Measurements from ENCODE around the gene ABCC4. TPM values are rescaled to one million over a fixed set of nuclear protein-coding genes. Genes with fewer than 3 reads are reported as not detected.

ABCC4 gene
- 1 to 10 TPM in 1 of 2 donors, under 1 TPM in 1; 0.55 to 1.4 TPM for polyA plus RNA-seq

GRCh38 chr13:95301183-95301967, at the start of gene ABCC4:
Gene ABCC4, minus strand, starts transcription at chr13:95301451. Its CDS starts 137 bp downstream, at chr13:95301314.
- Histone ChIP-seq H3K27me3 (ENCODE audit: control insufficient read depth in 1 of 2, insufficient read depth in 2 of 2, low read length in 2 of 2) (no peaks in the 10 kb centered on the region), H3K9me3 (ENCODE audit: control insufficient read depth in 2 of 2, insufficient read depth in 1 of 2, low read depth in 1 of 2, low read length in 1 of 2) (no peaks in the 10 kb centered on the region), H3K27ac (ENCODE audit: low read depth in 2 of 2, low read length in 1 of 2) (peak within 1 kb of the TSS; percentile 52 to 76), H3K36me3 (ENCODE audit: control insufficient read depth in 2 of 2, insufficient read depth in 2 of 2, low read length in 1 of 2) (no peaks in the 10 kb centered on the region), H3K4me3 (ENCODE audit: low read depth in 1 of 2, low read length in 2 of 2) (peak within 1 kb of the TSS; percentile 57 to 81), H3K4me1 (ENCODE audit: control insufficient read depth in 2 of 2, insufficient read depth in 2 of 2, low read length in 1 of 2) (peaks cover 1 to 3% of the 10 kb centered on the region in 2 donors)
- 1% methylated on average over 84 to 98 of the region's 98 CpGs for WGBS, 2 donors

GRCh38 chr13:95349267-95349666, 48.0 kb upstream of the ABCC4 start:
- Histone ChIP-seq H3K9me3 (ENCODE audit: control insufficient read depth in 2 of 2, insufficient read depth in 1 of 2, low read depth in 1 of 2, low read length in 1 of 2) (no peaks in the 10 kb centered on the region), H3K4me3 (ENCODE audit: low read depth in 1 of 2, low read length in 2 of 2) (no peak overlapping the region), H3K36me3 (ENCODE audit: control insufficient read depth in 2 of 2, insufficient read depth in 2 of 2, low read length in 1 of 2) (no peaks in the 10 kb centered on the region), H3K4me1 (ENCODE audit: control insufficient read depth in 2 of 2, insufficient read depth in 2 of 2, low read length in 1 of 2) (no peaks in the 10 kb centered on the region), H3K27me3 (ENCODE audit: control insufficient read depth in 1 of 2, insufficient read depth in 2 of 2, low read length in 2 of 2) (peaks cover 0 to 2% of the 10 kb centered on the region in 2 donors), H3K27ac (ENCODE audit: low read depth in 2 of 2, low read length in 1 of 2) (no peak overlapping the region)
- WGBS, 2 donors = 64 to 77% methylated on average over 4 of the region's 4 CpGs

GRCh38 chr13:95343944-95344343, 42.7 kb upstream of the ABCC4 start:
- Histone ChIP-seq H3K27ac (ENCODE audit: low read depth in 2 of 2, low read length in 1 of 2) (no peak overlapping the region), H3K4me3 (ENCODE audit: low read depth in 1 of 2, low read length in 2 of 2) (no peak overlapping the region), H3K27me3 (ENCODE audit: control insufficient read depth in 1 of 2, insufficient read depth in 2 of 2, low read length in 2 of 2) (no peaks in the 10 kb centered on the region), H3K36me3 (ENCODE audit: control insufficient read depth in 2 of 2, insufficient read depth in 2 of 2, low read length in 1 of 2) (no peaks in the 10 kb centered on the region), H3K4me1 (ENCODE audit: control insufficient read depth in 2 of 2, insufficient read depth in 2 of 2, low read length in 1 of 2) (no peaks in the 10 kb centered on the region), H3K9me3 (ENCODE audit: control insufficient read depth in 2 of 2, insufficient read depth in 1 of 2, low read depth in 1 of 2, low read length in 1 of 2) (no peaks in the 10 kb centered on the region)
- WGBS, 2 donors = 53 to 55% methylated on average over 3 of the region's 3 CpGs

- H3K36me3 ChIP-seq (ENCODE audit: control insufficient read depth in 2 of 2, insufficient read depth in 2 of 2, low read length in 1 of 2) = no peaks in the 10 kb centered on the region
- H3K4me3 ChIP-seq (ENCODE audit: low read depth in 1 of 2, low read length in 2 of 2) = no peak overlapping the region
- H3K27me3 ChIP-seq (ENCODE audit: control insufficient read depth in 1 of 2, insufficient read depth in 2 of 2, low read length in 2 of 2) = no peaks in the 10 kb centered on the region
- H3K9me3 ChIP-seq (ENCODE audit: control insufficient read depth in 2 of 2, insufficient read depth in 1 of 2, low read depth in 1 of 2, low read length in 1 of 2) = no peaks in the 10 kb centered on the region
- no peaks in the 10 kb centered on the region for H3K4me1 ChIP-seq (ENCODE audit: control insufficient read depth in 2 of 2, insufficient read depth in 2 of 2, low read length in 1 of 2)
- H3K27ac ChIP-seq (ENCODE audit: low read depth in 2 of 2, low read length in 1 of 2) = no peak overlapping the region
- WGBS, 2 donors = 80 to 82% methylated on average over 5 of the region's 5 CpGs
Measured at GRCh38 chr13:95341441-95341840, 40.2 kb upstream of the ABCC4 start.

- Histone ChIP-seq H3K27ac (ENCODE audit: low read depth in 2 of 2, low read length in 1 of 2) (no peak overlapping the region), H3K27me3 (ENCODE audit: control insufficient read depth in 1 of 2, insufficient read depth in 2 of 2, low read length in 2 of 2) (no peaks in the 10 kb centered on the region), H3K9me3 (ENCODE audit: control insufficient read depth in 2 of 2, insufficient read depth in 1 of 2, low read depth in 1 of 2, low read length in 1 of 2) (no peaks in the 10 kb centered on the region), H3K36me3 (ENCODE audit: control insufficient read depth in 2 of 2, insufficient read depth in 2 of 2, low read length in 1 of 2) (no peaks in the 10 kb centered on the region), H3K4me1 (ENCODE audit: control insufficient read depth in 2 of 2, insufficient read depth in 2 of 2, low read length in 1 of 2) (peaks cover 0 to 2% of the 10 kb centered on the region in 2 donors), H3K4me3 (ENCODE audit: low read depth in 1 of 2, low read length in 2 of 2) (no peak overlapping the region)
- WGBS, 2 donors = 81 to 83% methylated on average over 3 of the region's 3 CpGs
Measured at GRCh38 chr13:95338905-95339304, 37.7 kb upstream of the ABCC4 start.

DNA sequence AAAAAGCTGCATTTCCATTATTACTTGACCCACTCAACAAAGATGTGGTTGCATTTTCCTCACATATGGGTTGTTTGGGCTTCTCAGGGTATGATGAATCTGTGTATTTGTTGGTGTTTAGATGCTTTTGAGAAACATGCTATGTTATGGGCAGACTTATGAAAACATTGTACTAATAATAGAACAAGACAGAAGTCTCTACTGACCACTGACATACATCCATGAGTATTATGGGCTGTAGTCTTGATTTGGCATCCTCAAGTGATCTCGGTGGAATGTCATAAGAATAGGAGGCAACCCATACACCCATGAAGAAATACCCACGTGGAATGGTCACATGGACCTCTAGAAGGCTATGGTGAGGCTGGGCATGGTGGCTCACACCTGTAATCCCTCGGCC, 36.3 kb upstream of the ABCC4 start:
- Histone ChIP-seq H3K4me3 (ENCODE audit: low read depth in 1 of 2, low read length in 2 of 2) (no peak overlapping the region), H3K9me3 (ENCODE audit: control insufficient read depth in 2 of 2, insufficient read depth in 1 of 2, low read depth in 1 of 2, low read length in 1 of 2) (no peaks in the 10 kb centered on the region), H3K36me3 (ENCODE audit: control insufficient read depth in 2 of 2, insufficient read depth in 2 of 2, low read length in 1 of 2) (no peaks in the 10 kb centered on the region), H3K4me1 (ENCODE audit: control insufficient read depth in 2 of 2, insufficient read depth in 2 of 2, low read length in 1 of 2) (peaks cover 0 to 2% of the 10 kb centered on the region in 2 donors), H3K27ac (ENCODE audit: low read depth in 2 of 2, low read length in 1 of 2) (no peak overlapping the region), H3K27me3 (ENCODE audit: control insufficient read depth in 1 of 2, insufficient read depth in 2 of 2, low read length in 2 of 2) (no peaks in the 10 kb centered on the region)
- whole genome bisulfite sequencing, 2 donors = 78 to 92% methylated on average over 3 of the region's 3 CpGs

GRCh38 chr13:95335667-95336066, 34.4 kb upstream of the ABCC4 start:
- Histone ChIP-seq H3K4me3 (ENCODE audit: low read depth in 1 of 2, low read length in 2 of 2) (no peak overlapping the region), H3K9me3 (ENCODE audit: control insufficient read depth in 2 of 2, insufficient read depth in 1 of 2, low read depth in 1 of 2, low read length in 1 of 2) (no peaks in the 10 kb centered on the region), H3K36me3 (ENCODE audit: control insufficient read depth in 2 of 2, insufficient read depth in 2 of 2, low read length in 1 of 2) (no peaks in the 10 kb centered on the region), H3K4me1 (ENCODE audit: control insufficient read depth in 2 of 2, insufficient read depth in 2 of 2, low read length in 1 of 2) (peaks cover 0 to 2% of the 10 kb centered on the region in 2 donors), H3K27ac (ENCODE audit: low read depth in 2 of 2, low read length in 1 of 2) (no peak overlapping the region), H3K27me3 (ENCODE audit: control insufficient read depth in 1 of 2, insufficient read depth in 2 of 2, low read length in 2 of 2) (no peaks in the 10 kb centered on the region)
- WGBS, 2 donors = 62 to 79% methylated on average over 6 of the region's 6 CpGs

- no peak overlapping the region for H3K27ac ChIP-seq (ENCODE audit: low read depth in 2 of 2, low read length in 1 of 2)
- H3K27me3 ChIP-seq (ENCODE audit: control insufficient read depth in 1 of 2, insufficient read depth in 2 of 2, low read length in 2 of 2) = no peaks in the 10 kb centered on the region
- no peak overlapping the region for H3K4me3 ChIP-seq (ENCODE audit: low read depth in 1 of 2, low read length in 2 of 2)
- H3K4me1 ChIP-seq (ENCODE audit: control insufficient read depth in 2 of 2, insufficient read depth in 2 of 2, low read length in 1 of 2) = no peaks in the 10 kb centered on the region
- WGBS, 2 donors = 86 to 87% methylated on average over 5 of the region's 5 CpGs
- H3K36me3 ChIP-seq (ENCODE audit: control insufficient read depth in 2 of 2, insufficient read depth in 2 of 2, low read length in 1 of 2) = no peaks in the 10 kb centered on the region
- no peaks in the 10 kb centered on the region for H3K9me3 ChIP-seq (ENCODE audit: control insufficient read depth in 2 of 2, insufficient read depth in 1 of 2, low read depth in 1 of 2, low read length in 1 of 2)
Measured at GRCh38 chr13:95328386-95328785, 27.1 kb upstream of the ABCC4 start.

DNA sequence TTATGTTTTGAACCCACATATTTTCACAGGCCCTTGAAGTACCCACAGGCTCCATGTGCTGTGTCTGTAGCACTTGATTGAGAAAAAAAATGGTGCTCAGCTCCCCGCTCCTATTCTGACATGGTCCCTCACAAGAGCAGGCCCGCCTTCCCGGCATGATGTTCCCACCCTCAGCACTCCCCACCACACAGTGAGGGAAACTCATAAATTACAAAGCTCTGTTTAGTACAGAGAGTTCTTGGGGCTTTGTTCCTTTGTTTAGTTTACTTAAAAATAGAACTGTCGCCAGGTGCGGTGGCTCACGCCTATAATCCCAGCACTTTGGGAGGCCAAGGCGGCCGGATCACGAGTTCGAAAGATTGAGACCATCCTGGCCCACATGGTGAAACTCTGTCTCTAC, 25.9 kb upstream of the ABCC4 start:
- H3K4me3 ChIP-seq (ENCODE audit: low read depth in 1 of 2, low read length in 2 of 2) = no peak overlapping the region
- H3K36me3 ChIP-seq (ENCODE audit: control insufficient read depth in 2 of 2, insufficient read depth in 2 of 2, low read length in 1 of 2) = no peaks in the 10 kb centered on the region
- H3K4me1 ChIP-seq (ENCODE audit: control insufficient read depth in 2 of 2, insufficient read depth in 2 of 2, low read length in 1 of 2) = no peaks in the 10 kb centered on the region
- no peaks in the 10 kb centered on the region for H3K9me3 ChIP-seq (ENCODE audit: control insufficient read depth in 2 of 2, insufficient read depth in 1 of 2, low read depth in 1 of 2, low read length in 1 of 2)
- H3K27me3 ChIP-seq (ENCODE audit: control insufficient read depth in 1 of 2, insufficient read depth in 2 of 2, low read length in 2 of 2) = no peaks in the 10 kb centered on the region
- no peak overlapping the region for H3K27ac ChIP-seq (ENCODE audit: low read depth in 2 of 2, low read length in 1 of 2)
- WGBS, 2 donors = 84 to 86% methylated on average over 10 of the region's 10 CpGs

GRCh38 chr13:95326695-95327094, 25.4 kb upstream of the ABCC4 start:
- WGBS, 2 donors = 87 to 88% methylated on average over 5 of the region's 5 CpGs
- Histone ChIP-seq H3K36me3 (ENCODE audit: control insufficient read depth in 2 of 2, insufficient read depth in 2 of 2, low read length in 1 of 2) (no peaks in the 10 kb centered on the region), H3K27ac (ENCODE audit: low read depth in 2 of 2, low read length in 1 of 2) (no peak overlapping the region), H3K4me1 (ENCODE audit: control insufficient read depth in 2 of 2, insufficient read depth in 2 of 2, low read length in 1 of 2) (no peaks in the 10 kb centered on the region), H3K9me3 (ENCODE audit: control insufficient read depth in 2 of 2, insufficient read depth in 1 of 2, low read depth in 1 of 2, low read length in 1 of 2) (no peaks in the 10 kb centered on the region), H3K4me3 (ENCODE audit: low read depth in 1 of 2, low read length in 2 of 2) (no peak overlapping the region), H3K27me3 (ENCODE audit: control insufficient read depth in 1 of 2, insufficient read depth in 2 of 2, low read length in 2 of 2) (no peaks in the 10 kb centered on the region)

Measured in esophagus (tissue), 2 donors.